Activated CD8-positive, alpha-beta T cell treated with anti-CD3 and anti-CD28 coated beads for 36 hours (primary cell): ENCODE measurements around the gene TRABD2A. TPM values are rescaled to one million over a fixed set of nuclear protein-coding genes. Genes with fewer than 3 reads are reported as not detected.

Source experiments
- ATAC-seq: fragments of 200-7000 bp; cut with Tn5 transposase; one replicate; pipeline ENCODE4 v1.10.0; 2021; ENCODE audit warnings: mild to moderate bottlenecking, moderate library complexity
- CTCF ChIA-PET: fragments of 350-600 bp; sonication (Branson Sonifier 250); formaldehyde crosslinking; loops from one replicate; lab custom pipeline; 2021; ENCODE audit warnings: antibody characterized with exemption; lab: Charles Lee
- POLR2A ChIA-PET: fragments of 350-600 bp; sonication (Branson Sonifier 250); formaldehyde crosslinking; loops from one replicate; lab custom pipeline; 2021; ENCODE audit warnings: antibody characterized with exemption; lab: Charles Lee
- DNase-seq: peaks from one replicate; pipeline ENCODE4 v3.0.0-alpha.2; 2020
- H3K27ac Mint-ChIP-seq: one replicate; pipeline ENCODE4 v1.8.0; 2021; ENCODE audit warnings: mild to moderate bottlenecking, mixed read lengths
- H3K27me3 Mint-ChIP-seq: one replicate; pipeline ENCODE4 v1.8.0; 2021; ENCODE audit warnings: mixed read lengths
- H3K36me3 Mint-ChIP-seq: one replicate; pipeline ENCODE4 v1.8.0; 2021; ENCODE audit warnings: low read depth, mixed read lengths
- H3K4me1 Mint-ChIP-seq: one replicate; pipeline ENCODE4 v1.8.0; 2021; ENCODE audit warnings: low read depth, mixed read lengths
- H3K4me3 Mint-ChIP-seq: one replicate; pipeline ENCODE4 v1.8.0; 2021; ENCODE audit warnings: mild to moderate bottlenecking, moderate library complexity, mixed read lengths
- H3K9me3 Mint-ChIP-seq: one replicate; pipeline ENCODE4 v1.8.0; 2021; ENCODE audit warnings: mixed read lengths
- CTCF ChIP-seq: fragments of 200-600 bp; IDR thresholded peaks from one replicate; pipeline ENCODE4 v1.8.0; 2022; ENCODE audit warnings: antibody characterized with exemption, mild to moderate bottlenecking
- intact Hi-C: fragments of 100-400 bp; cut with micrococcal nuclease; formaldehyde crosslinking; loops from one replicate; pipeline ENCODE4 v1.10.0; 2022
- total RNA-seq, 2 experiments: library from RNA; stranded (reverse); gene quantifications; one replicate each; pipeline ENCODE4 v1.2.3, GENCODE V29; 2021

TRABD2A gene
- total RNA-seq, 2 experiments from 2014 or later: 56.3 to 56.4 TPM

GRCh38 chr2:84792856-84793522, 87.9 kb downstream of the TRABD2A start:
- intact Hi-C loops: no loop called here
- no peak for ATAC-seq
- no peak for TF ChIP-seq CTCF
- Mint-ChIP-seq H3K27ac (no peak overlapping the region), H3K36me3 (peaks cover 1% of the 10 kb centered on the region), H3K27me3 (no peaks in the 10 kb centered on the region), H3K4me3 (no peak overlapping the region), H3K9me3 (peaks cover 9% of the 10 kb centered on the region), H3K4me1 (peaks cover 9% of the 10 kb centered on the region)
- no peak for DNase-seq
- ChIA-PET CTCF (interaction anchor here (0.7 kb wide), 1 partner anchor 72 kb away, joined by 3 read pairs; no protein-coding TSS in a partner anchor), POLR2A (interaction anchor here (1.6 kb wide), 1 partner anchor 10 kb away, joined by 9 read pairs; no protein-coding TSS in a partner anchor)

GRCh38 chr2:84788498-84788897, 92.4 kb downstream of the TRABD2A start:
- no peaks in the 10 kb centered on the region for H3K27me3 Mint-ChIP-seq
- POLR2A ChIA-PET: no interaction called here
- peaks cover 24% of the 10 kb centered on the region for H3K4me1 Mint-ChIP-seq
- CTCF ChIA-PET: interaction anchor here (1.4 kb wide), 1 partner anchor 20 kb away, joined by 3 read pairs; no protein-coding TSS in a partner anchor
- H3K36me3 Mint-ChIP-seq: peaks cover 3% of the 10 kb centered on the region
- no peak for DNase-seq
- no peak for TF ChIP-seq CTCF
- intact Hi-C loops: loop anchor here (10.0 kb wide), 1 partner anchor 56 kb away; no protein-coding TSS in a partner anchor
- no peak for ATAC-seq
- H3K9me3 Mint-ChIP-seq: peaks cover 9% of the 10 kb centered on the region
- H3K27ac Mint-ChIP-seq: no peak overlapping the region
- H3K4me3 Mint-ChIP-seq: no peak overlapping the region

- Mint-ChIP-seq H3K4me1 (peaks cover 29% of the 10 kb centered on the region), H3K9me3 (peaks cover 6% of the 10 kb centered on the region), H3K27ac (no peak overlapping the region), H3K36me3 (peaks cover 3% of the 10 kb centered on the region), H3K4me3 (no peak overlapping the region), H3K27me3 (no peaks in the 10 kb centered on the region)
- TF ChIP-seq CTCF: no peak
- ChIA-PET CTCF (interaction anchor here (1.4 kb wide), 1 partner anchor 21 kb away, joined by 3 read pairs; no protein-coding TSS in a partner anchor), POLR2A (no interaction called here)
- ATAC-seq (no peak), DNase-seq (no peak)
- intact Hi-C loops: loop anchor here (10.0 kb wide), 1 partner anchor 57 kb away; no protein-coding TSS in a partner anchor
These were observed 92.9 kb downstream of the TRABD2A start for GRCh38 chr2:84788027-84788426.

- DNase-seq (no peak), ATAC-seq (no peak)
- ChIA-PET POLR2A (interaction anchor here (0.7 to 1.3 kb wide), 2 partner anchors 34 to 133 kb away, joined by 3 to 4 read pairs; no protein-coding TSS in a partner anchor), CTCF (interaction anchor here (1.5 kb wide), 1 partner anchor 140 kb away, joined by 3 read pairs; no protein-coding TSS in a partner anchor)
- H3K4me1 Mint-ChIP-seq: peaks cover 36% of the 10 kb centered on the region
- H3K36me3 Mint-ChIP-seq: peaks cover 2% of the 10 kb centered on the region
- H3K27ac Mint-ChIP-seq: no peak overlapping the region
- H3K9me3 Mint-ChIP-seq: peaks cover 5% of the 10 kb centered on the region
- intact Hi-C loops: loop anchor here (10.0 kb wide), 1 partner anchor 58 kb away; no protein-coding TSS in a partner anchor
- H3K27me3 Mint-ChIP-seq: no peaks in the 10 kb centered on the region
- no peak for TF ChIP-seq CTCF
- no peak overlapping the region for H3K4me3 Mint-ChIP-seq
These were observed 94.3 kb downstream of the TRABD2A start for GRCh38 chr2:84786601-84787000.

- POLR2A ChIA-PET: interaction anchor here (1.3 kb wide), 1 partner anchor 35 kb away, joined by 4 read pairs; no protein-coding TSS in a partner anchor
- Mint-ChIP-seq H3K4me1 (peaks cover 43% of the 10 kb centered on the region), H3K36me3 (peaks cover 2% of the 10 kb centered on the region), H3K4me3 (no peak overlapping the region), H3K27ac (no peak overlapping the region), H3K9me3 (peaks cover 8% of the 10 kb centered on the region), H3K27me3 (no peaks in the 10 kb centered on the region)
- CTCF ChIA-PET: interaction anchor here (1.5 kb wide), 1 partner anchor 140 kb away, joined by 3 read pairs; no protein-coding TSS in a partner anchor
- DNase-seq (no peak), ATAC-seq (no peak)
- intact Hi-C loops: loop anchor here (10.0 kb wide), 1 partner anchor 59 kb away; no protein-coding TSS in a partner anchor
- TF ChIP-seq CTCF: no peak
These were observed 94.9 kb downstream of the TRABD2A start for GRCh38 chr2:84785950-84786349.
